NB4 (cell line): ENCODE data around the gene PPL.

Source experiments
- DNase-seq: peaks from one replicate; pipeline ENCODE4 v3.0.0; 2010; ENCODE audit warnings: low read depth
- H3K4me3 ChIP-seq: one replicate; pipeline ENCODE4 v1.5.1; 2011; ENCODE audit warnings: mild to moderate bottlenecking, low read depth, low read length, moderate library complexity
- MYC ChIP-seq: IDR thresholded peaks from 2 replicates; pipeline ENCODE4 v1.6.1; 2011; ENCODE audit warnings: low read depth, low read length
- POLR2A ChIP-seq: IDR thresholded peaks from 2 replicates; pipeline ENCODE4 v1.6.1; 2011; ENCODE audit warnings: mild to moderate bottlenecking; ENCODE audit not compliant: insufficient read length; ENCODE audit errors: extremely low read depth
- TF ChIP-seq, protein P1 (sequence below): IDR thresholded peaks from 2 replicates; pipeline ENCODE4 v1.6.1; 2011; ENCODE audit warnings: low read depth, low read length
- TF ChIP-seq, protein P2 (sequence below): IDR thresholded peaks from one replicate; pipeline ENCODE4 v1.5.1; 2012; ENCODE audit warnings: low read depth, low read length

Gene PPL

DNA sequence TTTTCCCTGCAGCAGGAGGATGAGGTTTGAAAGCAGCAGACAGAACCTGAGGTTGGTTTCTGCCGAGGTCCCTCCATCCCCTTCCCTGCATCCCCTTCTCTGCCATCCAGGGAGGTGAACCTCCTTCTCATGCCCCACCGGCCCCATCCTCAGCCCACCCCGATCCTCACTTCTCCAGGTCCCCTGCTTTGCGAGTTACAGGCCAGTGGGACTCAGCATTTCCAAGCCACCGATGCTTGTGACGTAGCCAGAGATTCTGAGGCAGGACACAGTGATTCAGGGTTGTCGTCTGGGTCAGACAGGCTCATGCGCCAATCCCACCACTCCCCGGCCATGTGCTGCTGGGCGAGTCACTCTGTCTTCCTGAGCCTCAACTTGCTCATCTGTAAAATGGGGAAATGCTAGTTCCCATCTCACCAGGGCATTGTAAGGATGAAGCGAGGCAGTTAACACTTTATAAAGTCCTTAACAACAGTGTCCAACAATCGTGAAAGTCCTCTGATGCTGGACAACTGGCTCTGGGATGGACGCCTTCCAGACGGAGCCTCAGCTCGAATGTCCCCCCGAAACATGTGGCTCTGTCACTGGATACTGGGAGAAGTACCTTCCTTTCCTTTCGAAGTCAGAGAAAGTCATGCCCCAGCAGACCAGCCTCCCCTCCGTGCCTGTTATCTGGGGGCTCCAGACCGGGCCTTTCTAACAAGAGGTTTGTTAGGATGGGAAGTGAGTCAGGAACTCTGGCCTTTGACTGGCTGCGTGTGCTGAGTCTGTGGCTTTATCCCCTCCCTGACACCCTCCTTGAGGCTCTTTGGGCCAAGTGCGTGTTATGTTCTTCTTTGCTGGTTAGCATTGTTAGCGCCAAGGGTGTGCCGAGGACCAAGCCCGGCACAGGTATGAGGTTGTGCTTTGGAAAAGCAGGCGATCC is 43.0 kb upstream of the PPL start:
- DNase-seq = no peak
- no peak overlapping the region for H3K4me3 ChIP-seq
- TF ChIP-seq MYC (no peak), POLR2A (no peak)
- TF ChIP-seq, protein P1, sequence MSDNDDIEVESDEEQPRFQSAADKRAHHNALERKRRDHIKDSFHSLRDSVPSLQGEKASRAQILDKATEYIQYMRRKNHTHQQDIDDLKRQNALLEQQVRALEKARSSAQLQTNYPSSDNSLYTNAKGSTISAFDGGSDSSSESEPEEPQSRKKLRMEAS = no peak
- TF ChIP-seq, protein P2, sequence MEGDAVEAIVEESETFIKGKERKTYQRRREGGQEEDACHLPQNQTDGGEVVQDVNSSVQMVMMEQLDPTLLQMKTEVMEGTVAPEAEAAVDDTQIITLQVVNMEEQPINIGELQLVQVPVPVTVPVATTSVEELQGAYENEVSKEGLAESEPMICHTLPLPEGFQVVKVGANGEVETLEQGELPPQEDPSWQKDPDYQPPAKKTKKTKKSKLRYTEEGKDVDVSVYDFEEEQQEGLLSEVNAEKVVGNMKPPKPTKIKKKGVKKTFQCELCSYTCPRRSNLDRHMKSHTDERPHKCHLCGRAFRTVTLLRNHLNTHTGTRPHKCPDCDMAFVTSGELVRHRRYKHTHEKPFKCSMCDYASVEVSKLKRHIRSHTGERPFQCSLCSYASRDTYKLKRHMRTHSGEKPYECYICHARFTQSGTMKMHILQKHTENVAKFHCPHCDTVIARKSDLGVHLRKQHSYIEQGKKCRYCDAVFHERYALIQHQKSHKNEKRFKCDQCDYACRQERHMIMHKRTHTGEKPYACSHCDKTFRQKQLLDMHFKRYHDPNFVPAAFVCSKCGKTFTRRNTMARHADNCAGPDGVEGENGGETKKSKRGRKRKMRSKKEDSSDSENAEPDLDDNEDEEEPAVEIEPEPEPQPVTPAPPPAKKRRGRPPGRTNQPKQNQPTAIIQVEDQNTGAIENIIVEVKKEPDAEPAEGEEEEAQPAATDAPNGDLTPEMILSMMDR = no peak

DNA sequence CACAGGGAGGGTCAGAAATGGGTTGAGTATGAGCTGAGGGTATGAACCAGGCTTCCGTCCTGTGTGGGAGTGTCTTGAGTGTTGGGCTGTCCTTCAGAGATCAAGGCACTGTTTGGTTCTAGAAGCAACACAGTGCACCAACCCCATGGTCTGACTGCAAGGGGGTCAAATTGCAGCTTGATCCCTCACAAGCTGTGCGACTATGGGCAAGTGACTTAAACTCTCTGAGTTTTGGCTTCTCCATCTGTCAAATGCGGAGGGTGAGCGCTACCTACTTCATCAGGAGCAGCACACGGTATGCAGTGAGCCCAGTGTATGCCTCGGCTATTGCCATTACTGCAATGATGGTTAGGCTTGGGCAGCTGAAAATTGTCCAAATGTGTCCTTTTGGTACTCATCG is 42.2 kb upstream of the PPL start:
- H3K4me3 ChIP-seq = no peak overlapping the region
- DNase-seq = no peak

DNA sequence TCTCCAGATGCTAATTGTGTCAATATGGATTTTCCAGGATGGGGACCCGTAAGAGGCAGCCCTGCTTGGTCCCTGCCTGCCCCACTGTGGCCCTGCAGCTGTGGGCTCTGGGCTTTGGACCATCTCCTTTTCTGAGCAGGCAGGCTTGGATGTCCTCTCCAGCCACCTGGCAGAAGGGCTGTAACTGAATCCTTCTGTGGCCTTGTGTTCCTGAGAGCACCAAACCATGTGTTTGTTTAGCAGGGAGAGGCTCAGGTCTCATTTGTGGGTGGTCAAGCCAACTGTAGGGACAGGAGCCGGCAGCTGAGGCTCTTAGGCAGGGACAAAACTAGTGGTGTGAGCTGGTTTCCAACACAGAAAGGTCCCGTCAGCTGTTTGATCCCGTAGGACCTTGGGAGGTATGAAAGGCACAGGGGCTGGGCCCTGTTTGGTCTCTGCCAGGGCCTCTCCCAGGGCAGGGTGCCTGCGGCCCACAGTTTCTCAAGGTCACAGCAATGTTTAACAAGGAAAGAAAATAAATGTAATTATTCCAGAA is 39.7 kb upstream of the PPL start:
- DNase-seq = no peak
- TF ChIP-seq, protein P2 = no peak
- no peak for TF ChIP-seq POLR2A
- TF ChIP-seq, protein P1 = no peak
- no peak for TF ChIP-seq MYC
- no peak overlapping the region for H3K4me3 ChIP-seq

More for the DNA sequence above, 42.2 kb upstream of the PPL start:
- TF ChIP-seq POLR2A (no peak), MYC (no peak)
- TF ChIP-seq, protein P1 = no peak
- TF ChIP-seq, protein P2 = no peak

DNA sequence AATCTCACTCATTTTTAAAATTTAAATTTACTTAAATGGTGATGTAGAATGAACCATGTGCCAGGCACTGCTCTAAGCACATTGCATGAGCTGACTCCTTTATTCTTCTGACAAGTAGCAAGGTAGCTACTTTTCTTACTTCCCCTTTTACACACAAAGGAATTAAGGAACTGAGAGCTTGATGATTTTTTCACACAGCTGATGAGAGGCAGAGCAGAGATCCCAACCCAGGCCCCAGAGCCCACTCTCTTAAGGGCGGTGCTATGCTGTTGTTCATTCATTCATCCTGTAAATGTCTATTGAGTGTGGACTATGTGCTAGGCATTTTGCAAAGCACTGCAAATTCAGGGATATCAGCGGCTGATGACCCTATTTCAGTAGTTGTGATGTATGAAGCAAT is 39.1 kb upstream of the PPL start:
- DNase-seq = peak; percentile 65
- no peak overlapping the region for H3K4me3 ChIP-seq
- TF ChIP-seq, protein P1 = peak; percentile 72
- TF ChIP-seq MYC = no peak

DNA sequence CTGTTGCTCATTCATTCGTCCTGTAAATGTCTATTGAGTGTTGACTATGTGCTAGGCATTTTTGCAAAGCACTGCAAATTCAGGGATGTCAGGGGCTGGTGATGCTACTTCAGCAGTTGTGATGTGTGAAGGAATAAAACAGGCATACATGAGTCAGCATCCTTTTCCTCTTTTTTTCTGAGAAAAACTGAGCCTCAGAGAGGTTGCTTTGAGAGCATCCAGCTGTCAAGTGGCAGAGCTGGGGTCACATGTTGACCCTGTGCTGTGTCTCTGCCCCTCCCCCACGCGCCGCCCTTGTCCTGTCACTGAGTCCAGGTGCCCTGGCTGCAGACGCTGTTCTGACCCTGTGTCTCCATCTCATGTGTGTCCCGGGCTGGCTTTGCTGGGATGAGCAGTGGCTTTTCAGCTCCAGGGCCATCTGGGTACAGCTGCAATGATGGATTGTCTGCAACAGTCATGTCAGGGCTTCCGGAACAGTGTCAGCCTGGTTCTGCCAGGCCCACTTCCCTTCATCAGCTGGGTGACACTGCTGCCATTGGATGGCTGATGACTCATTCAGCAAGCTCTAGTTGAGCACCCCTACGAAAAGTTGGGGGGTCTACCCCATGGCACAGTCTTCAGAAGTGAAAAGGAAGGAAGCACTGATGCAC is 36.1 kb upstream of the PPL start:
- TF ChIP-seq POLR2A = no peak
- TF ChIP-seq MYC = no peak
- TF ChIP-seq, protein P2 = no peak
- DNase-seq = no peak
- H3K4me3 ChIP-seq = no peak overlapping the region

DNA sequence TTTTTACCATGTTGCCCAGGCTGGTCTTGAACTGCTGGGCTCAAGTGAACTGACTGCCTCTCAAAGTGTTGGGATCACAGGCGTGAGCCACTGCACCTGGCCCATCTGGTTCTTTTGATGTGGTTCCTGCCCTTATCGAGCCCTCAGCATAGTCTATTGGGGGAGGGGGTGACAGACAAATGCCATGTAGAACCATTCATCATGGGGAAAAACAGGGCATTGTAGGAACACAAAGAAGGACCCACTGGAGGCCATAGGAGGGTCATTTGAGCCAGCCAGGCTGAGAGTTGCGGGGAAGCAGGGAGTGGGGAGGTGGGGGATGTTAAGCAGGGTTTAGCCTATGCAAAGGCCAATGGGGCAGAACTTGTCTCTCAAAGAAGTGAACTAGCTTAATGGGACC is 33.1 kb upstream of the PPL start:
- TF ChIP-seq, protein P2 = no peak
- no peak for TF ChIP-seq MYC
- no peak for TF ChIP-seq POLR2A
- TF ChIP-seq, protein P1 = no peak
- H3K4me3 ChIP-seq = no peak overlapping the region
- DNase-seq = no peak
